ENCODE data around the gene NLK.

GRCh38 chr17:28093999-28094716 lies 51.7 kb downstream of the NLK start:
- no peak for TF ChIP-seq CTBP1 (IDR thresholded peaks at IDR 0.05; ENCODE audit: borderline replicate concordance)
- no peak for TF ChIP-seq HDGF (IDR thresholded peaks at IDR 0.05; ENCODE audit: borderline replicate concordance)
- no peak for TF ChIP-seq L3MBTL2 (conservative IDR thresholded peaks at IDR 0.05)
- TF ChIP-seq FOXK2 (IDR thresholded peaks at IDR 0.05) = no peak
- no peak for TF ChIP-seq NFRKB (IDR thresholded peaks at IDR 0.05)
- no peak for TF ChIP-seq FOXM1 (IDR thresholded peaks at IDR 0.05; ENCODE audit: borderline replicate concordance)
- TF ChIP-seq, protein P1, sequence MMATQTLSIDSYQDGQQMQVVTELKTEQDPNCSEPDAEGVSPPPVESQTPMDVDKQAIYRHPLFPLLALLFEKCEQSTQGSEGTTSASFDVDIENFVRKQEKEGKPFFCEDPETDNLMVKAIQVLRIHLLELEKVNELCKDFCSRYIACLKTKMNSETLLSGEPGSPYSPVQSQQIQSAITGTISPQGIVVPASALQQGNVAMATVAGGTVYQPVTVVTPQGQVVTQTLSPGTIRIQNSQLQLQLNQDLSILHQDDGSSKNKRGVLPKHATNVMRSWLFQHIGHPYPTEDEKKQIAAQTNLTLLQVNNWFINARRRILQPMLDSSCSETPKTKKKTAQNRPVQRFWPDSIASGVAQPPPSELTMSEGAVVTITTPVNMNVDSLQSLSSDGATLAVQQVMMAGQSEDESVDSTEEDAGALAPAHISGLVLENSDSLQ (IDR thresholded peaks at IDR 0.05) = no peak
- no peak for TF ChIP-seq SP1 (IDR thresholded peaks at IDR 0.05)
- no peak for TF ChIP-seq LEF1 (IDR thresholded peaks at IDR 0.05; ENCODE audit: borderline replicate concordance)
- no peak for TF ChIP-seq FOXA1 (IDR thresholded peaks at IDR 0.05)
- TF ChIP-seq BHLHE40 (IDR thresholded peaks at IDR 0.05; ENCODE audit: borderline replicate concordance) = no peak
- no peak for TF ChIP-seq TARDBP (IDR thresholded peaks at IDR 0.05)
- no peak for TF ChIP-seq ZNF384 (IDR thresholded peaks at IDR 0.05)
- no peak for TF ChIP-seq ELF4 (IDR thresholded peaks at IDR 0.05)

Data from HEK293T (cell line).